ENCODE data around the gene GPR37.

DNA sequence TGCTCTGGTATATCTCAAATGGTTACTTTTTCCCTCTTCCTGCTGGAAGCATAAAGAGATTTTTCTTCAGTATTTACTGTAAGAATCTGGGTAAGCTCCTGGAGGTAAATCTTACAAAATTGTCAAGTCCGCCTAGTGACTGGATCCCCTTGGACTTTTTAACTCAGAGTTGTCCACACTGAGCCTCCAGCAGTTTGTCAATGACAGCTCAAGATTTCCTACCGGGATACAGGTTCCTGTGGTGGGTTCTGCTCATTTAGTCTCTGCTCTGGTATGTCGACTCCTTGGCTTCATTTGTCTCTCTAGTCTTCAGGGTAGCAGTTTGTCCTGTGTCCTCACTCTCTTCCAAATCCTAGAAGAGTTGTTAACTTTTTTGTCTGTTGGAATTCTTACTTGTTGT, 27.0 kb downstream of the GPR37 start:
- TF ChIP-seq, protein P1, sequence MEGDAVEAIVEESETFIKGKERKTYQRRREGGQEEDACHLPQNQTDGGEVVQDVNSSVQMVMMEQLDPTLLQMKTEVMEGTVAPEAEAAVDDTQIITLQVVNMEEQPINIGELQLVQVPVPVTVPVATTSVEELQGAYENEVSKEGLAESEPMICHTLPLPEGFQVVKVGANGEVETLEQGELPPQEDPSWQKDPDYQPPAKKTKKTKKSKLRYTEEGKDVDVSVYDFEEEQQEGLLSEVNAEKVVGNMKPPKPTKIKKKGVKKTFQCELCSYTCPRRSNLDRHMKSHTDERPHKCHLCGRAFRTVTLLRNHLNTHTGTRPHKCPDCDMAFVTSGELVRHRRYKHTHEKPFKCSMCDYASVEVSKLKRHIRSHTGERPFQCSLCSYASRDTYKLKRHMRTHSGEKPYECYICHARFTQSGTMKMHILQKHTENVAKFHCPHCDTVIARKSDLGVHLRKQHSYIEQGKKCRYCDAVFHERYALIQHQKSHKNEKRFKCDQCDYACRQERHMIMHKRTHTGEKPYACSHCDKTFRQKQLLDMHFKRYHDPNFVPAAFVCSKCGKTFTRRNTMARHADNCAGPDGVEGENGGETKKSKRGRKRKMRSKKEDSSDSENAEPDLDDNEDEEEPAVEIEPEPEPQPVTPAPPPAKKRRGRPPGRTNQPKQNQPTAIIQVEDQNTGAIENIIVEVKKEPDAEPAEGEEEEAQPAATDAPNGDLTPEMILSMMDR (IDR thresholded peaks at IDR 0.05; ENCODE audit: insufficient read depth, low read length, poor library complexity, severe bottlenecking), result no peak
- TF ChIP-seq EZH2phosphoT487 (conservative IDR thresholded peaks at IDR 0.05; ENCODE audit: low read length), result no peak

Measured in SU-DHL-6 (cell line).